ENCODE results near the gene SEMA3A.

Gene SEMA3A

GRCh38 chr7:84199216-84199615, 4.6 kb upstream of the SEMA3A start:
- no peak for TF ChIP-seq CTCF (conservative IDR thresholded peaks at IDR 0.05; ENCODE audit: control insufficient read depth, insufficient read depth, low read depth, low read length)
- no peak overlapping the region for H3K4me3 ChIP-seq (ENCODE audit: control insufficient read depth, low read depth, low read length)
- DNase-seq (ENCODE audit: low read depth): no peak

GRCh38 chr7:84196084-84196503, 1.5 kb upstream of the SEMA3A start:
- peak overlapping the region; percentile 5 for H3K4me3 ChIP-seq (ENCODE audit: control insufficient read depth, low read depth, low read length)
- DNase-seq (ENCODE audit: low read depth): peak; percentile 50
- no peak for TF ChIP-seq CTCF (conservative IDR thresholded peaks at IDR 0.05; ENCODE audit: control insufficient read depth, insufficient read depth, low read depth, low read length)

- DNase-seq (ENCODE audit: low read depth): no peak
- TF ChIP-seq CTCF (conservative IDR thresholded peaks at IDR 0.05; ENCODE audit: control insufficient read depth, insufficient read depth, low read depth, low read length): no peak
- peak overlapping the region; percentile 58 for H3K4me3 ChIP-seq (ENCODE audit: control insufficient read depth, low read depth, low read length)
These were observed 889 bp upstream of the SEMA3A start for GRCh38 chr7:84195295-84196060.

GRCh38 chr7:84193747-84194146, 842 bp downstream of the SEMA3A start:
- no peak for TF ChIP-seq CTCF (conservative IDR thresholded peaks at IDR 0.05; ENCODE audit: control insufficient read depth, insufficient read depth, low read depth, low read length)
- no peak for DNase-seq (ENCODE audit: low read depth)
- H3K4me3 ChIP-seq (ENCODE audit: control insufficient read depth, low read depth, low read length): peak overlapping the region; percentile 58

GRCh38 chr7:84191842-84192241, 2.7 kb downstream of the SEMA3A start:
- no peak for TF ChIP-seq CTCF (conservative IDR thresholded peaks at IDR 0.05; ENCODE audit: control insufficient read depth, insufficient read depth, low read depth, low read length)
- H3K4me3 ChIP-seq (ENCODE audit: control insufficient read depth, low read depth, low read length): no peak overlapping the region
- no peak for DNase-seq (ENCODE audit: low read depth)

- no peak overlapping the region for H3K4me3 ChIP-seq (ENCODE audit: control insufficient read depth, low read depth, low read length)
- peak; percentile 46 for DNase-seq (ENCODE audit: low read depth)
- no peak for TF ChIP-seq CTCF (conservative IDR thresholded peaks at IDR 0.05; ENCODE audit: control insufficient read depth, insufficient read depth, low read depth, low read length)
These were observed 3.3 kb downstream of the SEMA3A start for GRCh38 chr7:84191261-84191660.

All from fibroblast of mammary gland (primary cell).